Measurements from ENCODE around the gene ATP11A.

DNA sequence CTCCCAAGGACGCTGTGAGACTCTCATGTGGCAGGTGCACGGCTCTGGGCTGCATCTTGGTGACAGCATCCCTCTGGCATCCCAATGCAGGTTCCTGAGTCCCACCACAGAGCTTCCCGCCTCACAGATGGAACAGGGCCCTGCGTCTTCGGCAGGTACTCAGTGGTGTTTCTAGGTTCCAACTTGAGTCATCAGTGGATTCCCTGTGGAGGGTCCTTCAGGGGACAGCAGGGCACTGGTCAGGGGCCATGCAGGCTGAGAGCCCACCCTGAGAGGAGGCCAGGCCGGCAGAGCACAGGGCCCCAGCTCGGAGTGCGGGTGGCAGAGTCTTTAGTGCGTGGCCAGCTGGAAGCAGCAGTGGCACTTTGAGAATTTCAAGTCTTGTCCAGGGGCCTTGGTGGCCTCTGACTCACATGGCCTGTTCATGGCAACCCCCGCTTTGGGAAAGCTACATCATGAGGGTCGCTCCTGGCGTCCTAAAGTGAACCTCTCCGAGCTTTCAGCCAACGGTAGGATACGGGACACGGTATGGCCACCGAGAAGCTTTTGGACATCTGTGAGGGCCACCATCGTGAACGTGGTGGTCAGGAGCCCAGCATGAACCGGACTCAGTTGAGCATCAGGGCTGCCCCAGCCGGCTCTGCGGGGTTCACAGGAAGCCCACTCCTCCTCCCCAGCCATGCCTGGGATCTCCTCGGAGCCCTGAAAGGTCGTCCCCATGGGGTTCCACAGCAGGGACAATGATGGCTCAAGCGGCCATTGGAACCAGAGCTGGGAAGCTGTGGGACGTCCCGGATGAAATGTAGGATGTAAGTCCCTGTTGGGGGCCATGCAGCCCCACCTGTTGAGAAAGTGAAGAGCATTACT is 207.1 kb downstream of the ATP11A start:
- TF ChIP-seq, protein P1, sequence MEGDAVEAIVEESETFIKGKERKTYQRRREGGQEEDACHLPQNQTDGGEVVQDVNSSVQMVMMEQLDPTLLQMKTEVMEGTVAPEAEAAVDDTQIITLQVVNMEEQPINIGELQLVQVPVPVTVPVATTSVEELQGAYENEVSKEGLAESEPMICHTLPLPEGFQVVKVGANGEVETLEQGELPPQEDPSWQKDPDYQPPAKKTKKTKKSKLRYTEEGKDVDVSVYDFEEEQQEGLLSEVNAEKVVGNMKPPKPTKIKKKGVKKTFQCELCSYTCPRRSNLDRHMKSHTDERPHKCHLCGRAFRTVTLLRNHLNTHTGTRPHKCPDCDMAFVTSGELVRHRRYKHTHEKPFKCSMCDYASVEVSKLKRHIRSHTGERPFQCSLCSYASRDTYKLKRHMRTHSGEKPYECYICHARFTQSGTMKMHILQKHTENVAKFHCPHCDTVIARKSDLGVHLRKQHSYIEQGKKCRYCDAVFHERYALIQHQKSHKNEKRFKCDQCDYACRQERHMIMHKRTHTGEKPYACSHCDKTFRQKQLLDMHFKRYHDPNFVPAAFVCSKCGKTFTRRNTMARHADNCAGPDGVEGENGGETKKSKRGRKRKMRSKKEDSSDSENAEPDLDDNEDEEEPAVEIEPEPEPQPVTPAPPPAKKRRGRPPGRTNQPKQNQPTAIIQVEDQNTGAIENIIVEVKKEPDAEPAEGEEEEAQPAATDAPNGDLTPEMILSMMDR (conservative IDR thresholded peaks at IDR 0.05; ENCODE audit: low read depth in 2 of 2): no peak
- TF ChIP-seq EZH2phosphoT487 (IDR thresholded peaks at IDR 0.05; ENCODE audit: unreplicated experiment) (no peak), EZH2 (IDR thresholded peaks at IDR 0.05; ENCODE audit: low read depth, unreplicated experiment) (no peak), POLR2AphosphoS5 (IDR thresholded peaks at IDR 0.05; ENCODE audit: low read depth) (no peak), CREB1 (CRISPR knock-in tag; IDR thresholded peaks at IDR 0.05; ENCODE audit: low read depth) (no peak), JUNB (IDR thresholded peaks at IDR 0.05; ENCODE audit: unreplicated experiment) (no peak), ZNF331 (CRISPR knock-in tag; IDR thresholded peaks at IDR 0.05; ENCODE audit: low read depth) (no peak), STAT1 (IDR thresholded peaks at IDR 0.05; ENCODE audit: unreplicated experiment) (no peak), NANOG (IDR thresholded peaks at IDR 0.05; ENCODE audit: borderline replicate concordance) (no peak)
- TF ChIP-seq, protein P2, sequence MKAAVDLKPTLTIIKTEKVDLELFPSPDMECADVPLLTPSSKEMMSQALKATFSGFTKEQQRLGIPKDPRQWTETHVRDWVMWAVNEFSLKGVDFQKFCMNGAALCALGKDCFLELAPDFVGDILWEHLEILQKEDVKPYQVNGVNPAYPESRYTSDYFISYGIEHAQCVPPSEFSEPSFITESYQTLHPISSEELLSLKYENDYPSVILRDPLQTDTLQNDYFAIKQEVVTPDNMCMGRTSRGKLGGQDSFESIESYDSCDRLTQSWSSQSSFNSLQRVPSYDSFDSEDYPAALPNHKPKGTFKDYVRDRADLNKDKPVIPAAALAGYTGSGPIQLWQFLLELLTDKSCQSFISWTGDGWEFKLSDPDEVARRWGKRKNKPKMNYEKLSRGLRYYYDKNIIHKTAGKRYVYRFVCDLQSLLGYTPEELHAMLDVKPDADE (IDR thresholded peaks at IDR 0.05): no peak
- TF ChIP-seq, protein P3, sequence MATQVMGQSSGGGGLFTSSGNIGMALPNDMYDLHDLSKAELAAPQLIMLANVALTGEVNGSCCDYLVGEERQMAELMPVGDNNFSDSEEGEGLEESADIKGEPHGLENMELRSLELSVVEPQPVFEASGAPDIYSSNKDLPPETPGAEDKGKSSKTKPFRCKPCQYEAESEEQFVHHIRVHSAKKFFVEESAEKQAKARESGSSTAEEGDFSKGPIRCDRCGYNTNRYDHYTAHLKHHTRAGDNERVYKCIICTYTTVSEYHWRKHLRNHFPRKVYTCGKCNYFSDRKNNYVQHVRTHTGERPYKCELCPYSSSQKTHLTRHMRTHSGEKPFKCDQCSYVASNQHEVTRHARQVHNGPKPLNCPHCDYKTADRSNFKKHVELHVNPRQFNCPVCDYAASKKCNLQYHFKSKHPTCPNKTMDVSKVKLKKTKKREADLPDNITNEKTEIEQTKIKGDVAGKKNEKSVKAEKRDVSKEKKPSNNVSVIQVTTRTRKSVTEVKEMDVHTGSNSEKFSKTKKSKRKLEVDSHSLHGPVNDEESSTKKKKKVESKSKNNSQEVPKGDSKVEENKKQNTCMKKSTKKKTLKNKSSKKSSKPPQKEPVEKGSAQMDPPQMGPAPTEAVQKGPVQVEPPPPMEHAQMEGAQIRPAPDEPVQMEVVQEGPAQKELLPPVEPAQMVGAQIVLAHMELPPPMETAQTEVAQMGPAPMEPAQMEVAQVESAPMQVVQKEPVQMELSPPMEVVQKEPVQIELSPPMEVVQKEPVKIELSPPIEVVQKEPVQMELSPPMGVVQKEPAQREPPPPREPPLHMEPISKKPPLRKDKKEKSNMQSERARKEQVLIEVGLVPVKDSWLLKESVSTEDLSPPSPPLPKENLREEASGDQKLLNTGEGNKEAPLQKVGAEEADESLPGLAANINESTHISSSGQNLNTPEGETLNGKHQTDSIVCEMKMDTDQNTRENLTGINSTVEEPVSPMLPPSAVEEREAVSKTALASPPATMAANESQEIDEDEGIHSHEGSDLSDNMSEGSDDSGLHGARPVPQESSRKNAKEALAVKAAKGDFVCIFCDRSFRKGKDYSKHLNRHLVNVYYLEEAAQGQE (IDR thresholded peaks at IDR 0.05; ENCODE audit: unreplicated experiment): no peak
- TF ChIP-seq, protein P4, sequence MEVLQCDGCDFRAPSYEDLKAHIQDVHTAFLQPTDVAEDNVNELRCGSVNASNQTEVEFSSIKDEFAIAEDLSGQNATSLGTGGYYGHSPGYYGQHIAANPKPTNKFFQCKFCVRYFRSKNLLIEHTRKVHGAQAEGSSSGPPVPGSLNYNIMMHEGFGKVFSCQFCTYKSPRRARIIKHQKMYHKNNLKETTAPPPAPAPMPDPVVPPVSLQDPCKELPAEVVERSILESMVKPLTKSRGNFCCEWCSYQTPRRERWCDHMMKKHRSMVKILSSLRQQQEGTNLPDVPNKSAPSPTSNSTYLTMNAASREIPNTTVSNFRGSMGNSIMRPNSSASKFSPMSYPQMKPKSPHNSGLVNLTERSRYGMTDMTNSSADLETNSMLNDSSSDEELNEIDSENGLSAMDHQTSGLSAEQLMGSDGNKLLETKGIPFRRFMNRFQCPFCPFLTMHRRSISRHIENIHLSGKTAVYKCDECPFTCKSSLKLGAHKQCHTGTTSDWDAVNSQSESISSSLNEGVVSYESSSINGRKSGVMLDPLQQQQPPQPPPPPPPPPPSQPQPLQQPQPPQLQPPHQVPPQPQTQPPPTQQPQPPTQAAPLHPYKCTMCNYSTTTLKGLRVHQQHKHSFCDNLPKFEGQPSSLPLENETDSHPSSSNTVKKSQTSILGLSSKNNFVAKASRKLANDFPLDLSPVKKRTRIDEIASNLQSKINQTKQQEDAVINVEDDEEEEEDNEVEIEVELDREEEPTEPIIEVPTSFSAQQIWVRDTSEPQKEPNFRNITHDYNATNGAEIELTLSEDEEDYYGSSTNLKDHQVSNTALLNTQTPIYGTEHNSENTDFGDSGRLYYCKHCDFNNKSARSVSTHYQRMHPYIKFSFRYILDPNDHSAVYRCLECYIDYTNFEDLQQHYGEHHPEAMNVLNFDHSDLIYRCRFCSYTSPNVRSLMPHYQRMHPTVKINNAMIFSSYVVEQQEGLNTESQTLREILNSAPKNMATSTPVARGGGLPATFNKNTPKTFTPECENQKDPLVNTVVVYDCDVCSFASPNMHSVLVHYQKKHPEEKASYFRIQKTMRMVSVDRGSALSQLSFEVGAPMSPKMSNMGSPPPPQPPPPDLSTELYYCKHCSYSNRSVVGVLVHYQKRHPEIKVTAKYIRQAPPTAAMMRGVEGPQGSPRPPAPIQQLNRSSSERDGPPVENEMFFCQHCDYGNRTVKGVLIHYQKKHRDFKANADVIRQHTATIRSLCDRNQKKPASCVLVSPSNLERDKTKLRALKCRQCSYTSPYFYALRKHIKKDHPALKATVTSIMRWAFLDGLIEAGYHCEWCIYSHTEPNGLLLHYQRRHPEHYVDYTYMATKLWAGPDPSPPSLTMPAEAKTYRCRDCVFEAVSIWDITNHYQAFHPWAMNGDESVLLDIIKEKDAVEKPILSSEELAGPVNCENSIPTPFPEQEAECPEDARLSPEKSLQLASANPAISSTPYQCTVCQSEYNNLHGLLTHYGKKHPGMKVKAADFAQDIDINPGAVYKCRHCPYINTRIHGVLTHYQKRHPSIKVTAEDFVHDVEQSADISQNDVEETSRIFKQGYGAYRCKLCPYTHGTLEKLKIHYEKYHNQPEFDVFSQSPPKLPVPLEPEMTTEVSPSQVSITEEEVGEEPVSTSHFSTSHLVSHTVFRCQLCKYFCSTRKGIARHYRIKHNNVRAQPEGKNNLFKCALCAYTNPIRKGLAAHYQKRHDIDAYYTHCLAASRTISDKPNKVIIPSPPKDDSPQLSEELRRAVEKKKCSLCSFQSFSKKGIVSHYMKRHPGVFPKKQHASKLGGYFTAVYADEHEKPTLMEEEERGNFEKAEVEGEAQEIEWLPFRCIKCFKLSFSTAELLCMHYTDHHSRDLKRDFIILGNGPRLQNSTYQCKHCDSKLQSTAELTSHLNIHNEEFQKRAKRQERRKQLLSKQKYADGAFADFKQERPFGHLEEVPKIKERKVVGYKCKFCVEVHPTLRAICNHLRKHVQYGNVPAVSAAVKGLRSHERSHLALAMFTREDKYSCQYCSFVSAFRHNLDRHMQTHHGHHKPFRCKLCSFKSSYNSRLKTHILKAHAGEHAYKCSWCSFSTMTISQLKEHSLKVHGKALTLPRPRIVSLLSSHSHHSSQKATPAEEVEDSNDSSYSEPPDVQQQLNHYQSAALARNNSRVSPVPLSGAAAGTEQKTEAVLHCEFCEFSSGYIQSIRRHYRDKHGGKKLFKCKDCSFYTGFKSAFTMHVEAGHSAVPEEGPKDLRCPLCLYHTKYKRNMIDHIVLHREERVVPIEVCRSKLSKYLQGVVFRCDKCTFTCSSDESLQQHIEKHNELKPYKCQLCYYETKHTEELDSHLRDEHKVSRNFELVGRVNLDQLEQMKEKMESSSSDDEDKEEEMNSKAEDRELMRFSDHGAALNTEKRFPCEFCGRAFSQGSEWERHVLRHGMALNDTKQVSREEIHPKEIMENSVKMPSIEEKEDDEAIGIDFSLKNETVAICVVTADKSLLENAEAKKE (CRISPR knock-in tag; IDR thresholded peaks at IDR 0.05): no peak

Data from GM23338 (cell line).